ENCODE results near the gene HPCAL1. TPM values are rescaled to one million over a fixed set of nuclear protein-coding genes. Genes with fewer than 3 reads are reported as not detected.
"Not testable (repeated sequence)": the region's sequence is repeated elsewhere in the genome, so short reads cannot be mapped to it uniquely, and the experiment has no call there.

The HPCAL1 gene
- 18.3 TPM for polyA plus RNA-seq (2013, experiment 1 of 2; ENCODE audit: insufficient read length)
- polyA plus RNA-seq (2013, experiment 2 of 2; ENCODE audit: insufficient read length) = 15.7 TPM

DNA sequence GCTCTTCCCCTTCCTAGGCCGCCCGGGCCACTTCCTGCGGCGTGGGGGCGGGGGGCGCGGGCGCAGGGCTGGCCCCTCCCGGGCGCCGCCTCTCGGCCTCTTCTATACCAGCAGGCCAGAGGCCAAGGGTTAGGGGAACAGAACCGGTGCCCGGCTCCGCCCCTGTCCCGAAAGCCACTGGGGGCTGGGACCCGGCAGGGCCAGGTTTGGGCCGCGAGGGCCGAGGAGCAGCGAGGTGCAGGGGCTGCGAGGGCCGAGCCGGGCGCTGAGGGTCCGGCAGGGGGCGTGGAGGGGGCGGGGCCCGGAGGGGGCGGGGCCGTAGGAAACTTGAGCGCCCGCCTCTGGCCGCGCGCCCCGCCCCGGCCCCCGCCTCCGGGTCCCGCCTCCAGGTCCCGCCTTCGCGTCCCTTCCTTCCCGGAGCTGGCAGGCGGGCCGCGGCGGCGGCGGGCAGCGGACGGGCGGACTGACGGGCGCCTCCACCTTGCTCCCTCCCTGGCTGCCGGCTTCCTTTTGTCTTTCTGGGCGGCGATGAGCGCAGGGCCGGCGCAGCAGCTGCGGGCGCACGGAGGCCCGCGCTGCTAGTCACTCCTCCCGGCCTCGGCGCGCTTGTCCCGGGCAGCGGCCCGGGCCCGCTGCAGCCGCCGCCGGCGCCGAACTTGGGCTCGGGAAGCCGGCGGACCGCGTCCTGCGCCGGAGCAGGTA, at the start of gene HPCAL1:
Gene HPCAL1 (plus strand): TSS at position 426 of the 702 bp plus-strand sequence. CDS start 116,854 bp downstream, outside the sequence.
- peak; percentile 84 for DNase-seq

DNA sequence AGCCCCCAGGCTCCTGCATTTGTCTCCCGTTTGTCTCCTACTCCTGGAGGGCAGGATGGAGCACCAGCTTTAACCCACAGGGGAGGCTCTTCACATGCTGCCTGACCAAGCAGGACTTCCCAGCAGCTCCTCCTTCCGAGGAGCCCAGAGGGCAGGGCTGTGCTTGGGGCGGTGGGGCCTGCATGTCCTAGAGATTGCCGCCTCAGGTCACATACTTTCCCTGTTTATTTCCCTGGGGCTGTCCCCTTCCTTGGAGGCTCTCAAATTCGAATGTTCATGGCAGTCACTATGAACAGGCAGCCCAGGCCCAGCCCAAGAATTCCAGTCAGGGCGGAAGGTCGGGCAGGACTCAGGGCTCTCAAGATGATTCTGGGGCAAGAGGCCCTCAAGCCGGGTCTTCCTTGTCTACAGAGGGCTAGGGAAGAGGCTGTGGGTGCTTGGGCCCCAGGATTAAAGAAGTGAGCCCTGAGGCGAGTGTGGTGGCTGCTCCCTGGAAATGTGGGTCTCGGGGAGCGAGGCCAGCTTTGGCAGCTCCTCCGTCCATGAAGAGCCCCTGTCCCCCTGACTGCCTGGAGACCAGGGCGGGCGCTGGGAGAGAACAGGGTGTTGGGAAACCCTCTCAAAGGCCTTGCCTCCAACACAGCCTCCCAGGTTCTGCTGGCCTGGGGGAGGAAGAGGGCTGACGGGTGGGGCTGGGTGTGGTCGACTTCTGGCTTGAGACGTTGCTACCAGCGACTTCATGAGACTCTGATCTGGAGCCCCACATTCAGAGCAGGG, 48.9 kb upstream of the HPCAL1 start:
- DNase-seq = no peak

DNA sequence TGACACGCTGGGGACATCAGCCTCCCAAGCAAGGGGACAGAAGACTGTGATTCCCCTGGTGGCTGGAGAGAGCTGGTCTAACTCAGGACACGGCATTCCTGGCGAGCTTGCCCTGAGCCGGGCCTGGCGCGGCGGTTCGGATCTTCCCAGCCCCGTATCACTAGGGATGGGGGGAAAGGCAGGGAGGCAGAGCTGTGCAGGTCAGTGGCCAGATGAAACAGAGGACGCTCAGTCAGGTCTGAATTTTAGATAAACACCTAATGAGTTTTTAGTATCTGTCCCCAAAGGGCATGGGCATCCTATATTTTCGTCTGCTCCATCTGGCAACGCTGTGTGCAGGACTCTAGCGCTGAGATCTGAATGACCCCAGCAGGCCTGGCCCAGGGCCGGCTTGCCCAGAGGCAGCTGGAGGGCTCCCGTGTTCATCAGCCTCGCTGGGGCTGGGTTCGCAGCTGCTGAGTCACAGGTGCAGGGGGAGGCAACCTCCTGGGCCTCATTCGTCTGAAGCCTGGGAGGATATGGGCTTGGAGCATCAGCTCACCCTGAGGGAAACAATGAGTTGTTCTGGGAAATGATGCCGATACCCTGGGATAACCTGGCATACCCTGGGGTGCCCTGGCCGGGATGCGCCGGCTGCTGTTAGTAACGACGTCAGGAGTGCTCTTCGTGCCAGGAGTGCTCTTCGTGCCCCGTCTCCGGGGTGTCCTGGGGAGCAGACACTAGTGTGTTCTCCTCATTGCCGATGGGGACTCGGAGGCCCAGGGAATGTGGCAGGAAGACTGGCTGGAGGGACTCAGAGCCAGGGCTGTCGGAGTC, 48.1 kb upstream of the HPCAL1 start:
- DNase-seq = no peak

DNA sequence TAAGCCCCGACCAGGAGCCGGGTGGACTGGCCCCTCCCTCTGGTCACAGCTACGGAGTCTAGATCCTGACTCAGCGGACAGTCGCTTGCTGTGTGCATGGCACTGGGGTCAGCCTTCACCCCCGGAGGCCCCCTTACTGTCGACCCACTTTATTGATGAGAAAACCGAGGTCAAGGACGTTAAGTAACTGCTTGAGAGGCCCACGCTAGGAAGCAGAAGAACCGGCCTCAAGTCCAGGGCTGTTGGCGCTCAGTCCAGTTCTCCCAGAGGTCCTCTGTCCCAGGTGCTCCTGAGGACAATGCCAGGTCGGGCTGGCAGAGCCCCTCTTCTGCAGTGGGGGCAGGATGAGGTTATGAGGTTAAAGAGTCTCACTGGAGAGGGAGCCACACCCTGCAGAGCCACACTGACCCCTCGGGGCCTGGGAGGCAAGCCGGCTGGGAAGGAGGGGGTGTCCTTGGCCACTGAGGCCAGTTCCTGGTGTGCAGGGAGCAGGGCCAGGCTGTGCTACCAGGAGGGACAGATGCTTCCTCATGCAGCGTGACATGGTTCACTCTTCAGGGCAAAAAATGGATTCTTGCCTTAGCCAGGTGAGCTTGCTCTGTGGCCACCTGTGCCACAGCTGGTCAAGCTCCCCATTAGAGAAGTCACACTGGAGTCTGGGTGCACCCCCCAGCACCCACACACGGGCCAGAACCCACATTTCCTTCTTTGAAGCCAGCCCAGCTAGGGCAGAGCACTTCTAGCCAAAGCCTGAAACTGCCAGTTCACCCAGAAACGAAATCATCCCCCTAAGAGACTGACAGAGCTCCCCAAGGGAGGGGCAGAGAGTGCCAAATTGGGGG, 47.3 kb upstream of the HPCAL1 start:
- DNase-seq = no peak

DNA sequence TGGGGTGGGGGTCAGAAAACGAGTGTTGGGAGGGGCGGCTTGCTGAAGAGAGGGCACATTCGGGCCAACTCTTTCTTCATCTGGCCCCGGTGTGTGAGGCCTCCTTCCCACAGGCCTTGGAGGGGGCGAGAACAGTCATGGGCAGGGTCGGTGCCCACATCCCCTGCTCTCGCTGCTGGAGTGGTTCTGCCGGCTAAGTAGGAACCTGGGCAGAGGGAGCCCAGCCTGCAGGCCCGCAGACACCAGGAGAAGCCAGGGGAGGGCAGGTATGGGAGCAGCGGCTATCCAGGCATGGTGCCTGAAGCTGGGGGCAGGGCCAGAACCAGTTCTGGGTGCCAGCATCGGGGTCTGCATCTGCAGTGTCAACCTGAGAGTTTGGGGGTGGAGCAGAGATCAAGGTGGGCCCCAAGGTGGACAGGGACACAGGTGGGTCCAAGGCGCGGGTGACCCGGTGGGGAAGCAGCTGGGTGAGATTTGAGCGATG, 46.6 kb upstream of the HPCAL1 start:
- no peak for DNase-seq

DNA sequence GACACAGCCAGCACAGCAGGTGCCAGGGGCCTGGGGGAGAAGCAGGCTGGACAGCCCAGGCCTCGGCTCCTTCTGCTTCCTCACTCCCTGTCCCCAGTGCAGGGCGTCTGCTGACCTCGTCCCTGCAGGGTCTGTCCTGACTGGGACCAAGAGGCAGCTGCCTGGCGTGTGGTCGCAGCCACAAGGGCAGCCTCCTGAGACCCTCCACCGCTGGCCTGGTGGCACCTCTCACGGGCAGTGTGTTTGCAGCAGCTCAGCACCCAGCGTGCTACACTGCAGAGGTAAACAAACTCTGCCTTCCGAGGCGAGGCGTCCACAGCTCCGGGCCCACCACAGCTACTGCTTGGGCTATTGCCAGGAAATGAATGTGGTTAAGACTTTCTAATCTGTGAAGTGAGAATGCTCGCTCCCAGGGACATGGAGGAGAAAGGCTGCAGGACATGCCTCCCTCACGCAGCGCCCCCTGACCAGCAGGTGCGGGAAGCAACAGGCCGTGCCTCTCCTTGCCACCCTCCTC, 46.1 kb upstream of the HPCAL1 start:
- no peak for DNase-seq

DNA sequence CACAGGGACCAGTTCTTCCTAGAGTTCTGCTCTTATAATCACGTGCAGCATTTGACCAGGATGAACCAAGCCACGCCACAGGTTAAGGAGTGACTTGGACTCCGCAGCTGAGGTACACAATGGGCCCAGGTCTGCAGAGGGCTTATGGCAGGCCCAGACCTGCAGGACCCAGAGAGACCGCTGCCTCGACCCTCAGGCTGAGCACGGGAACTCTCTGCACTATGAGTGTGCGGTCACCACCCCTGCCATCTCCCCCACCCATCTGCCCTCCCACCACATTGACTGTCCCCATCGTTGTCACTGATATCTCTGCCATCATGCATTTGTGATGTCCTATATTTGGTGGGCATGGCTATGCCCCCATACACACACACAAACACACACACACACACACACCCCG, 45.7 kb upstream of the HPCAL1 start:
- no peak for DNase-seq

DNA sequence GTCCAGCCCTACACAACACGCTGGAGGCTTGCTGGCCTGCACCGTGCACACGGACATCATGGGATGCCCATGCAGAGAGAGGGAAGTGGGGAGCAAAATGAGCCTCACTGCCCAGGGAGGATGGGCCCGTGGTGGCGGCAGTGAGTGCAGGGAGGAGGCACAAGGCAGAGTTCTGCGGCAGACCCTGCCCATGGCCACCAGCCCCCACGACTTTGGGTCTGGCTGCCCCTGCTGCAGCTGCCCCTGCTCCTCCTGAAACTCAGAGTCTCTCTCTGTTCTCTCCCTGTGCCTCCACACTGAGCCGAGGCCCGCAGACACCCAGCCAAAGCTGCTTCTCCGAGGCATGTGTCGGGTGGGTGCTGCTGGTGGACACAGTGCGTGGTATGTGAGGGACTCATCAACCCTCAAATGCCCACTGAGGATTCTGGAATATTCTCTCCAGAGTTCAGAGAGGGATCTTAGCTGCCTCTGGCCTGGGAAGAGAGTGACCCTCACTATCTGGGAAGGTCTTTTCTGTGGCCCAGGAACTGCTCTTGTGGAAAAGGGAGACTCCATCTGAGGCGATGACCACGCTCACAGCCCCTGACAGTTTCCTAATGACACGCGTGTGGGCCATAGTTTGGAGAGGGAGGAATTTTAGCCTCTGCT, 45.1 kb upstream of the HPCAL1 start:
- DNase-seq = no peak

DNA sequence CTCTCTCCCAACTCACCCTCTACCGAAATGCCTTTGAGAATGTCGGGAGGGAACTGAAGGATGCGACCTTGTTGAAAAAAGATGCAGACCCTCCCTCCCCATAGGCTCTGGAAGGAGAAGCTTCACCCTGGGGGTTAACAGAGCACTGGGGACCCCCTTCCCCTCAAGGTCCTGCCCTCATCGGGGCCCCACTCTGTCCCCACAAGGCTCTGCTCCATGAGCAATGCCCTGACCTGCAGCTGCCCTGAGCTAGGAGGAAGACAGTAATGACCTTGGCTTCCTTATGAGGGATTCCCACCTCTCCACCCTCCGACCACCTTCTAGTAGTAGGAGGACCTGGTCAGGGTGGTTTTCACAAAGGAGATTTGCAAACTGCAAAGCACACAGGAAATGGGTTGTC, 44.4 kb upstream of the HPCAL1 start:
- DNase-seq = no peak

DNA sequence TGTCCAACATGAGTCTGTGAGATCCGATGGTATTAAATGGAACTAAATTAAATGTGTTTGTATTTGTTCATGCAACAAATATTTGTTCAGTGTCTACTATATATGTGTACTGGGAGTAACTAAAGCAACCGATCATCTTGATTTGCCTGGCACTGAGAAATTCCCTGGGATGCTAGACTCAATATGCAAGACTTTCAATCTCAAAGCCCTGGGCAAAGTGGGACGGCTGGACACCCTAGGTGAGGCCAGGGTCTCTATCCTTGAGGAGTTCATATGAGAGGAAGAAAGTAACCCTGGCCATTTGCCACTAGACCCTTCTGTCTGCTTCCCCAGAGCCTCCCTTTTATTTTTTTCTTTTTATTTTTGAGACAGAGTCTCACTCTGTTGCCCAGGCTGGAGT, 44.0 kb upstream of the HPCAL1 start:
- DNase-seq = no peak

DNA sequence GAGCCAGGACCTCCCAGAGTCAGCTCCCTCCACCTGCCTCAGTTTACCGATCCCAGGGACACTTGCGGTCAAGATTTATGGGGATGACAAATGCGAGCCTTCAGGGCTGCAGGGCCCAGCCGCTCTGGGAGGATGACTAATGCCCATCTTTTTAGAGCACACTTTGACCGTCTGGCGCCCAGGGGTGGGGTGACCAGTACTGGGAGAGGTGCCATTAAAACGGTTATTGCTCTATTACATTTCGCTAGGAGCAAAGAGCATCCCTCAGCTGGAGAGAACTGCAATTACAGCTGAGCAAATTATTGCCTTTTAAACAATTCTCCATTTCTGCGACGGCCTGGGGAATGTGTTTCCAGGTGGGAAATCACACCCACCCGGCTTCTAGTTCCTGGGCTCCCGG, 42.6 kb upstream of the HPCAL1 start:
- no peak for DNase-seq

DNA sequence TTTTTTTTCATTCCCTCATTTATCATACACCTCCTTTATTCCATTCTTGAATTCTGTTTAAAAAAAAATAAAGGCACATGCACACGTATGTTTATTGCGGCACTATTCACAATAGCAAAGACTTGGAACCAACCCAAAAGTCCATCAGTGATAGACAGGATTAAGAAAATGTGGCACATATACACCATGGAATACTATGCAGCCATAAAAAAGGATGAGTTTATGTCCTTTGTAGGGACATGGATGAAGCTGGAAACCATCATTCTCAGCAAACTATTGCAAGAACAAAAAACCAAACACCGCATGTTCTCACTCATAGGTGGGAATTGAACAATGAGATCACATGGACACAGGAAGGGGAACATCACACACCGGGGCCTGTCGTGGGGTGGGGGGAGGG, 39.2 kb upstream of the HPCAL1 start:
- DNase-seq = not testable (repeated sequence)

DNA sequence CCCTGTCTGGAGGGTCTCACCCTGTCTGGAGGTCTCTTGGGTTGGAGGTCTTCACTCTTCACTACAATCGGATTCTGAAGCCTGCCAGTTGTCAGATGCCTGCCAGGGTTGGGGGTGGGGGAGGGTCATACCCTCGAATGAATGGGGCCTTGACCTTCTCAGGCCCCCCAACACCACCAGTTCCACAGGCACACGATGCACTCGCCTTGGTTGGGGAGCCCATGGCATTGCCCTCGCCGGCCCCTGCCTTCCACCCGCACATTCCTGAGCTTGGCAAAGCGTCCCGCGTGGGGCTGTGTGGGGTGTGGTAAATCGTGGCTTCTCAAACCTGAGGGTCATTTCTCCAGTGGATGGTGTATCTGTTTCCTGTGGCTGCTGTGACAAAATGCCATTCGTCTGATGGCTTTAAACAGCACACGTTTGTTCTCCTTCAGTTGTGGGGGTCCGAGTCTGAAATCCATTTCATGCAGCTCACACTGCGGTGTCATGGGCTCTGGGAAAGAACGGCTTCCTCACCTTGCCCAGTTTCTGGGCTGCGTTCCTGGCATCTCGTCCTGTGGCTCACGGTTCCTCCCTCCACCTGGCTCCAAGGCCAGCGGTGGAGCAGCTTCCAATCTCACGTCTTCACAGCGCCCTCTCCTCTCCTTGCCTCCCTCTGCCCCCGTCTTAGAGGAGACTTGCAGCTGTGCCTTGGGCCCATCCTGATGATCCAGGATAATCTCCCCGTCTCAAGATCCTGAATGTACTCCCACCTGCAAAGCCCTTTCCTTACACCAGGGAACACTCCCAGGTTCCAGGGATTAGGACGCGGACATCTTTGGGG, 38.0 kb upstream of the HPCAL1 start:
- DNase-seq = no peak

DNA sequence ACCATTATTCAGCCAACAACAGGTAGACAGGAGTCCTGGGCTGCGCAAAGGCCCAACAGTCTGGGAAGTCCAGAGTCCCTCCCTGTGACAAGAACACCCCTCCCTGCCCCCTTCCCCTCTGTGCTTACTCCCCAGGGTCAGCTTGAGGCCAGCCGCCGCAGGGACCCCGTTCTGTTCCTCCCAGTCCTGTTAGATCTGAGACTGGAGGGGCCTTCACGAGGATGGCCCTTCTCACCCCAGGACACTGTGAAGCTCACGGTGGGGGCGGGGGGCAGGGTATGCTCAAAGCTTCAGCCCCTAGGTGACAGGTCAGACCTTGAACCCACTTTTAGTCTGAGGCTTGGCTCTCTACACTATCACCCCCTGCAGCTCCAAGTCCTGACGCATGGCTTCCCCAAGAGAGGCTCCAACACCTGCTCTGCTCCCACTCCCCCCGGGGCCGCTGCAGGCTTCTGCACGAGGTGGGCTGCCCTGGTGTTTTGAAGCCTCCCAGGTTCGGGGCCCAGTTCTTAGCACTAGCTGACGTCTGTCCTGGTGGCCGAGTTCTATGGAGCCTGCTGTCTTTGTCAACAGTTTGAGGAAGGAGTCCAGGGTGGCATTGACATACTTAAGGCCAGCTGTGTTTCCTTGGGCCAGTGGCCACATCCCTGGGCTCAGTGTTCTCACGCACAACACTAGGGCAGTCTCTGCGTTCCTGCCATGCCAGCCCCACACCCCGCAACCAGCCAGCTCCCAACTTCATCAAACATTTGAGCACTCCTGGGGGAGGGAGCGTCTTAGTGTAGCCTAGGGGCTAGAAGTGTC, 37.2 kb upstream of the HPCAL1 start:
- peak; percentile 9 for DNase-seq

DNA sequence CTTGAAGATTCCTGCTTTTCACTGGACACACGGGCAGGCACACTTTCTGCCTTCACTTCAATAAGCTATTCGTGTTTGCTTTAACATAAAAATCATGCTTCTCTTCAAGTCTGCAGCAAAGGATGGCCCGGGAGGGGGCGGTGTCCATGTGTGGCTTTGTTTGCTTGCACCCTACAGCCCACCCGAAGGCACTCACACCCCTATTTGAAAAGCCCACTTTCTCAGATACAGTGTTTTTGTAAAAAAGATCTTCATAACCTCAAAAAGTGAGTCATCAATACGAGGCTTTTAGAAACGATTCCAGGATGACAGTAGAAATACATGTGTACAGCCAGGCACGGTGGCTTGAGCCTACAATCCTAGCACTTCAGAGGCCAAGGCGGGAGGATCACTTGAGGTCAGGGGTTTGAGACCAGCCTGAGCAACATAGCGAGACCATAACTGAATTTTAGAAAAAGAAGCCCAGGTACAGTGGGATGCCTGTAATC, 36.5 kb upstream of the HPCAL1 start:
- peak; percentile 33 for DNase-seq

DNA sequence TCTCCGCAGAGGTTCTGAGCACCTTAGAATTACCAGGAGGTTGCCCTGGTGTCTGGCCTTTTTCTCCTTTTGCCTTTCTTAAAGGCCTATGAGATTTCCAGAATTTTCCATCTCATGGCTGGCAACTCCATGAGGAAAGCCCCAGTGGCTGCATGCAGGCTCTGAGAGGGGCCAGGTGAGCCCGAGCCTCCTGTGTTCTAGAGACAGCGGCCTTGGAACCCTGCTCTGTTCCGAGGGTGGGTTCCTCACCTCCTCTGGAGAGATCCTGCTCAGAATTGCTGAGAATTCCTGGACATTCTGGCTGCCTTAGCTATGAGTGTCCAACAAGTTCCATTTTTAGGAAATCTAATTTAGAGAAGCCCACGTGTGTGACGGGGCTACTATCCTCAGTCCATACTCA, 35.7 kb upstream of the HPCAL1 start:
- DNase-seq = no peak

DNA sequence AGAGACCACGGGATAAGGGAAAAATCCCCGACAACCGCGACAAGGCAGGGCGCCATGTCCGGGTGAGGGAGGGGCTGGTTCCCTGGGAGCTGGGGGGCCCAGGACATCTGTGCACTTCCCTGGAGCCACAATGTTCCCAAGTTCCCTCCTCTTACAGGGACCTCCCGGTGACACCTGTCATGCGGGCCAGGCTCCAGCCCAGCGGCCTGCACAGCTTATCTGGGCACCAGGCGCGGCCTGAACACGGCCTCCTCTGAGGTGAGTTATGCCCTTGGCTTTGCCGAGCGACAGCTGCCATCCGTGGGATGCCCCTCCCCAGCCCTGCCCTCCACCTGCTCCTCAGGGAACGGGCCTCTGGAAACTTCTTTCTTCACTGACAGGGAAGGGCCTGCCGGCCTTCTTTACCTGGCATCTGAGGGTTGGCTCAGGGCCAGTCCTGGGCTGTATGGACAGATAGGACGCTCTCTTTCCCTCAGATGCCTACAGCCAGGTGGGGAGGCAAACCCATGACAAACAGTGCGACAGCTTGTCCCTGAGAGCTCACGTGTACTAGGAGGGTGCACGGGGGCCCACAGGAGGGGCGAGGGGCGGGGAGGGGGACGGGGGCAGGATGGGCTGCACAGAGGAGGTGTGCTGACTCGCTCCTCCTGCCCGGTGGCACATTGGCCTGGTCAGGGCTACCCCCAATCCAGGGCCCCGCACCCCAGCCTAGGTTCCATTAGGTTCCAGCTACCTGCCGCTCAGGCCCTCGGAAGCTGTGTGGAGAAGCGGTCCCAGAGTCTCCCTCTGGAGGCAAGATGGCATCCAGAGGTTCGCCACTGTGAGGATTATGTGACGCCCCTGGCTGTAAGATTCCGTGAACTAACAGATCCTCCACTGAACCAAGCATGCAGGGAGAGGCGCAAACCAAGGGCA, 34.9 kb upstream of the HPCAL1 start:
- DNase-seq = no peak

DNA sequence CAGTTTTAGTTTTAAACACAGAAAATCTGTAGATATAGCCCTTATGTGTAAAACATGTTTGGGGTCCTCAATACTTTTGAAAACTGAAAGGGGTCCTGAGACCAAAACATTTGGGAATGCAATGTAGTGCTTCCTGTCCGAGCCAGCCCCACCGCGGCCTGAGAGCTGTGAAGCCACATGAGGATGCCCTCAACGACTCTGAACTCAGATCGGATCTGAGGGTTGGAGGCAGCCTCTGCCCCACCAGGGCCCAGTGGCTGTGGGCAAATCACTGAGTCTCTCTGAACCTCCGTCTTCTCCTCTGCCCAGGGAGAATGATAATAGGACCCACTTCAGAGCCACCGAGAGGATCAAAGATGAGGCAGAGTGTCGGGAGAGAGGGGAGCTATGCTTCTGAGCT, 33.4 kb upstream of the HPCAL1 start:
- DNase-seq = no peak

Data from fibroblast of skin of back (primary cell).